Measurements from ENCODE around the gene C1QTNF5.

DNA sequence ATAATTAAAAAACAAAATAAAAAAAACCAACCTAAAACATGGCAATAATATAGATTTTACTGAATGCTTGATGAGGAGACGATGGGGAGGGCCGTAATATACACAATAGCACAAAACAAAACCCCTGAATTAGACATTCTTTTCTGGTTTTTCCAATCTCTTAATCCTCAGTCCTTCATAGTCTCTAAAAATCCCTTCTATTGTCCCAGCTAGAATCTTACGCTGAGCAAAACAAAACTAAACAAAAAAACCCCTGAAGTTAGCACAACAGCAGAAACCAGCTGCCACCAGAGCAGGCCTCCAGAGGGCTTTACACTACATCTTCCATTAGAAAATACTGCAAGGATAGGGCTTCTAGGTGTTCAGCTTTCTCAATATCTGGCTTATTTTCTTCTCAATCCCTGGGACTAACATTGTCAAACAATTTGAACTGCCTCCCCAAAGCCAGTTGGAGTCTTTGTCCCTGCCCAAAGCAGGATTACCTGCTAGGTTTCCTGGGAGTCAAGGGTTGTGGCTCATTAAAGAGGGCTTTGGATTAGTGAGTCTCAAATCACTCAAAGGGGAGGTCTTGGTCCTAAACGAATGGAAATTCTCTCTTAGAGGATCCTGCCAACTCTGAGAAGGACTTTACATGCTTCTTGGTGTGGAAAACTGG is 8.4 kb downstream of the C1QTNF5 start:
- TF ChIP-seq, protein P1, sequence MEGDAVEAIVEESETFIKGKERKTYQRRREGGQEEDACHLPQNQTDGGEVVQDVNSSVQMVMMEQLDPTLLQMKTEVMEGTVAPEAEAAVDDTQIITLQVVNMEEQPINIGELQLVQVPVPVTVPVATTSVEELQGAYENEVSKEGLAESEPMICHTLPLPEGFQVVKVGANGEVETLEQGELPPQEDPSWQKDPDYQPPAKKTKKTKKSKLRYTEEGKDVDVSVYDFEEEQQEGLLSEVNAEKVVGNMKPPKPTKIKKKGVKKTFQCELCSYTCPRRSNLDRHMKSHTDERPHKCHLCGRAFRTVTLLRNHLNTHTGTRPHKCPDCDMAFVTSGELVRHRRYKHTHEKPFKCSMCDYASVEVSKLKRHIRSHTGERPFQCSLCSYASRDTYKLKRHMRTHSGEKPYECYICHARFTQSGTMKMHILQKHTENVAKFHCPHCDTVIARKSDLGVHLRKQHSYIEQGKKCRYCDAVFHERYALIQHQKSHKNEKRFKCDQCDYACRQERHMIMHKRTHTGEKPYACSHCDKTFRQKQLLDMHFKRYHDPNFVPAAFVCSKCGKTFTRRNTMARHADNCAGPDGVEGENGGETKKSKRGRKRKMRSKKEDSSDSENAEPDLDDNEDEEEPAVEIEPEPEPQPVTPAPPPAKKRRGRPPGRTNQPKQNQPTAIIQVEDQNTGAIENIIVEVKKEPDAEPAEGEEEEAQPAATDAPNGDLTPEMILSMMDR (conservative IDR thresholded peaks at IDR 0.05): no peak
- no peak for TF ChIP-seq EZH2 (IDR thresholded peaks at IDR 0.05; ENCODE audit: low read depth)
